ENCODE data around the gene AMY2A.
"Not testable (repeated sequence)": the region's sequence is repeated elsewhere in the genome, so short reads cannot be mapped to it uniquely, and the experiment has no call there.

Gene AMY2A

DNA sequence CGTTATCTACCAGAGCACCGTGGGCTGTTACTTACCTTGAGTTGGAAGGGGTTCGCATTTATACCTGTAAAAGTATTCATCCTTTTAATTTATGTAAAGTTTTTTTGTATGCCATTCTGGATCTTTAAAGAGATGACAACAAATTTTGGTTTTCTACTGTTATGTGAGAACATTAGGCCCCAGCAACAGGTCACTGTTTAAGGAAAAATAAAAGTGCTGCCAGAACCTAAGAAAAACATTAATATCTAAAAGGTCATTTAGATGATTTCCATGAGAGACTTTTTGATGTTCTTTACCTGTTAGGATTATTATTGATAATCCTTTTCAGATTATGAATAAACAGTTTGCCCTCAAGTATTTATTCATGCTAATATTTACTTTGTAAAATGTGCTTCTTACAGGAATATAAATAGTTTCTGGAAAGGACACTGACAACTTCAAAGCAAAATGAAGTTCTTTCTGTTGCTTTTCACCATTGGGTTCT lies at the start of gene AMY2A:
AMY2A (plus strand) TSS at position 434 of the 484 bp plus-strand sequence; CDS start at position 448, 14 bp downstream.
- DNase-seq: not testable (repeated sequence)

DNA sequence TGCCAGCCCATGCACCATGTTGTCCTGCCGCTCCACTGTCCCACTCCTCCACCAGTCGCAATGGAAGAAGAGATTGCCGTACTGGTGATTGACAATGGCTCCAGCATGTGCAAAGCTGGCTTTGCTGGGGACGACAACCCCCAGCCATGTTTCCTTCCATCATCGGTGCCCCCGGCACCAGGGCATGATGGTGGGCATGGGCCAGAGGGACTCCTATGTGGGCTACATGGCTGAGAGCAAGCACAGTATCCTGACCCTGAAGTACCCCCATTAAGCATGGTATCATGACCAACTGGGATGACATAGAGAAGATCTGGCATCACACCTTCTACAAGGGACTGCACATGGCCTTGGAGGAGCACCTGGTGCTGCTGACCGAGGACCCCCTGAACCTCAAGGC lies 47.7 kb upstream of the AMY2A start:
- no peak for DNase-seq

DNA sequence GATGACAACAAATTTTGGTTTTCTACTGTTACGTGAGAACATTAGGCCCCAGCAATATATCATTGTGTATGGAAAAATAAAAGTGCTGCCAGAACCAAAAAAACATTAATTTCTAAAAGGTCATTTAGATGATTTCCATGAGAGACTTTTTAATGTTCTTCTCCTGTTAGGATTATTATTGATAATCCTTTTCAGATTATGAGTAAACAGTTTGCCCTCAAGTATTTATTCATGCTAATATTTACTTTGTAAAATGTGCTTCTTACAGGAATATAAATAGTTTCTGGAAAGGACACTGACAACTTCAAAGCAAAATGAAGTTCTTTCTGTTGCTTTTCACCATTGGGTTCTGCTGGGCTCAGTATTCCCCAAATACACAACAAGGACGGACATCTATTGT lies 45.9 kb upstream of the AMY2A start, which contains the start of gene AMY2B:
AMY2B (plus strand) TSS at position 301 of the 400 bp plus-strand sequence; CDS start at position 315, 14 bp downstream.
- DNase-seq: not testable (repeated sequence)

DNA sequence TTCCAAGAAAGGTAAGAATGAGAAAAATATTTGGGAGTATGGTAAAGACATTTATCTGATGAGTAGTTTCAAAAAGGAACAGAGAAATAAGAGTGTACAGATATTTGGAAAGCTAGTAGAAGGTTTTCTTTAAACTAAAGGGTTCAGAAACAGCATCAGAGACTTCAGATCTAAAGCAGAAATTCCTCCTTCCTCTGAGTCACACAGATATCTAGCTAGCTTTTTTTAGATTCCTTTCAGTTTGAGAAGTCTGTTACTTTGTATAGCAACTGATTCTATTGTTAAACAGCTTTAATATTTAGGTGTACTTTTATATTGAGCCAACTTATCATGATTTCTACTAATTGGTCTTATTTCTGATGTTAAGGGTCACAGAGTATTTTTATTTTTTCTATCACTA lies 41.2 kb upstream of the AMY2A start:
- no peak for DNase-seq

DNA sequence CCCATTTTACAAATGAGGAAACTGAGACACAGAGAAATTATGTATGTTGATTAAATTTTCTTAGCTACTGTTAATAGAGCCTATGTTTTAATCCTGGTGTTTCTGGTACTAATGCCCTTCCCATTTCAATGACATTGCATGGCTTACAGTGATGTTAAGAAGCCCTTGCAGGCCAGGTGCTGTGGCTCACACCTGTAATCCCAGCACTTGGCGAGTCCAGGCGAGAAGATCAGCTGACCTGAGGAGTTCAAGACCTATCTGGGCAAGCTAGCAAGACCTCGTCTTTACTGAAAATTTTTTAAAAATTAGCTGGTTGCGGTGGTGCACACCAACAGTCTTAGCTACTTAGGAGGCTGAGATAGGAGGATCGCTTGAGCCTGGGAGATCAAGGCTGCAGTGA lies 40.4 kb upstream of the AMY2A start:
- DNase-seq: not testable (repeated sequence)

DNA sequence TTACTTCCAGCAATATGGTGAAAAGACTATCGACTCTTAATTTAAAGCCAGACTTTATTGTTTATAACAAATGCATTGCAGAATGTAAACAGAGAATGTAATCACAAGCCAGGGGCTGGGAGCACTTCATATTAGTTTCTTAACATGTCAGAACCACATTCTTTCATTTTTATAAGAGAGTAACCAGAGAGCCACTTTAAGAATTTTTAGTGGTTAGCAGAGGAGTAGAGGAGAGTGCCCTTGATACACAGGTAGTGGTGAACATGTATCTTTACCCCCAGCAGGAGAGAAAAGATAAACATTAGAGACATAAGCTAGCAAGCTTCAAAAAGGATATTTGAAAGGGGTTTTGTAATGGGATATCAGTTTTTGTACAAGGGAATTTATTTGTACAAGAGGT lies 34.8 kb upstream of the AMY2A start:
- no peak for DNase-seq

DNA sequence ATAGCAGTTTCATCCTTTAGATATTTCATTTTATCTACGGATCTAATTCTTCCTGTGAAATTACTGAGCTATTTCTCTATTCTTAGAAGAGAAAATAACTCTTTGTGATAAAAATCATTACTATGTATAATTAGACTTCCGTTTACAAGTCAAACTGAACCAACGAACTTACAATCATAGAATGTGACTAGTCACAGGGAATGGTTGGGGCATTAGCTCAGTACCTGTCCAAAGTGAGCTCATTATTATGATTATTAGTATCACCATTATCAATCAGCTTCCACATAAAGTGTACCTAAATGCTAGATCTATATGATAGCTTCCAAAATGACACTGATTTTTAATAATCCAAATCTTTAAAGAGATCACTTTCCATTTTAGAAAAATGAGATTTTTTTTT lies 33.3 kb upstream of the AMY2A start:
- DNase-seq: no peak

DNA sequence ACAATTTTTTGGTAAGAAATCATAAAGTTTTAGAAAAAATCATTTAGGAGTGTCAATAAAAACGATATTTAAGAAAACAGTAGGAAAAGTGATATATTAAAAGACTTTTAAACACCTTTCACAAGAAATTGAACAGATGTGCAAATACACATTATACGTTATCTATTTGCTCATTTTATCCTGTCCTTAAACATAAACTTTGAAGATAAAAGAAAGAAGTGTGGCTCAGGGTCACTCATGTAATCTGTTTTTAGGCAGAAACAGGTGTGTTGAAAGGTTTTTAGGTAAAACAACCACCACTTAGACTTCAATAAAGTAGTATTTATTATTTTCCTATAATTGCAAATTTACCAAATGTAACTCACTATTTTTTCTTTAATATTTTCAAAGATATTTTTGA lies 32.7 kb upstream of the AMY2A start:
- no peak for DNase-seq

DNA sequence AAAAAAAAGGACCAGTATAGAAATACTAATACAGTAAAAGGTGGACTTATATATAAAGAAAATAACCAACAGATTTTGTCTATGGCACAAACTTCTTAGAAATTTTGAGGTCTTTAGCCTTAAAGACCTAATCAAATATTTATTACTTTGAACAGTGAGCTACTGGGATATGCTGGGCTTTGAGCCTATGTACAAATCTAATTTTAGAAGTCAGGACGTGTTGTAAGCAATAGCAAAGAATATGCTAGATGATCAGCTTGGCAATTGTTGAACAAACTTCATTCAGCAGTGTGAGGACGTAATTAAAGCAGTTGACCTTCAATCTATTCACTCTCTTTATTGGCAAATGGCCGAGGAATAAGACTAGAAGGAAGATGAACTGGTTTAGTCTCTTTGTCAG lies 14.5 kb upstream of the AMY2A start:
- DNase-seq: not testable (repeated sequence)

DNA sequence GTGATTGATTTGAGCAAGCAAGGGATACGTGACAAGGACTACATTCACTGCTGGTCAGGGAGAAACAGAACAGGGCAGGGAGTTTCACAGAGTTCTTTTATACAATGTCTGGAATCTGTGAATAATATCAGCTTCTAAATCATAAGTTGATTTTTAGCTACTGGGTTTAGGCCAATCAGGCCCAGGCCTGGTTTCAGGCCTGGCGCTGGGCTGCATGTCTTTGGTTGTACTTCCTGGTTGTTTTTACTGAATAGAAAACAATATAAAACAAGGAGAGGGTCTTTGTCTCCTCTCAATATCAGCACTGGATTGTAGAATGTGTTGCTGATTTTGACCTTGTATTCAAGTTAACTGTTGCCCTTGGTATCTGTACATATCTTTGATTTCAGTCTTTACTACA lies 865 bp upstream of the AMY2A start:
- DNase-seq: no peak

DNA sequence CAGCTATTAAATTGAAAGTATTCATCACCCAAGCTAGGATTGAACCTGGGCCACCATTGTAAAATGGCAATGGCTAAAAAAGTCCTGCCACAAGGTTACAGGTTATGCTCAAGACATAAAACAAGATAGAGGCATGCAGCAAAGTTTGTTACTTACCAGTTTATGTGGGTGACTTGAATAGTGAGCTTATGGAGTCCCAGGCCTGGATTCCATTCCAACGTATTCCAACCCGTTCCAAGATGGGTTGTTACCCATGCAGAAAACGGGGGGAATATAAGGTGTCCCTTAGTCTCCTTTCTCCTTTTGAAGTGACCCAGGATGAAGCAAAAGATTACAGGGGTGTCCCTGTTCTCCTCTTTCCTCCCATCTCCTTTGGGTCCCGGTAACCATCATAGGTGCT lies 10.2 kb downstream of the AMY2A start:
- not testable (repeated sequence) for DNase-seq

DNA sequence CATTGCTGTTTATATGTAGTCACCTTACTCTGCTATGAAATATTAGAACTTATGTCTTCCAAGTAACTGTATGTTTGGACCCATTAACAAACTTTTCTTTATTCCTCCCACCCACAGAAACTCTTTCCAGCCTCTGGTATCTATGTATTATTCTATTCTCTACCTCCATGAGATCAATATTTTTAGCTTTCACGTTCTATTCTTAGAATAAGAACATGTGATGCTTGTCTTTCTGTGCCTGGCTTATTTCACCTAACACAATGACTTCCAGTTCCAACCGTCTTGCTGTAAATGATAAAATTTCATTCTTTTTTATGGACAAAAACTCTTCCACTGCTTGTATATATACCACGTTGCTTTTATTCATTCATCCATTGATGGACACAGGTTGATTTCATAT lies 24.0 kb downstream of the AMY2A start:
- not testable (repeated sequence) for DNase-seq

DNA sequence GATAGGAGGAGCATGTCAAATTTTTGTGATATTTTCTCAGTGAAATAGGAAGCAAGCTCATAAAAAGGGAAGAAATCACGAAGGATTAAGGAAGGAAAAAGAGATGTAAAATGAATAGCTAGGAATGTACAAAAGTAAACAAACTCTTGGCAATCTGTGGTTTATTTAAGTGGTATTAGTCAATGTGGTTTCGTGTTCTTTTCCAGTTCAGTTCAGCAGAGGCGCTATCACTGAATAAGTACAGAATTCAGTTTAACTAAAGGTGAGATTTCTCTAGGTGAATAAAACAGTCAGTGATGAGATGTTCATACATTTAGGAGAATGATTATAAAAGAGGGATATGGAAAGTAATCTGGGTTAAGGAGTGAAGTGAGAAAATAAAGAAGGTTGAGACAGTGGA lies 26.7 kb downstream of the AMY2A start:
- not testable (repeated sequence) for DNase-seq

DNA sequence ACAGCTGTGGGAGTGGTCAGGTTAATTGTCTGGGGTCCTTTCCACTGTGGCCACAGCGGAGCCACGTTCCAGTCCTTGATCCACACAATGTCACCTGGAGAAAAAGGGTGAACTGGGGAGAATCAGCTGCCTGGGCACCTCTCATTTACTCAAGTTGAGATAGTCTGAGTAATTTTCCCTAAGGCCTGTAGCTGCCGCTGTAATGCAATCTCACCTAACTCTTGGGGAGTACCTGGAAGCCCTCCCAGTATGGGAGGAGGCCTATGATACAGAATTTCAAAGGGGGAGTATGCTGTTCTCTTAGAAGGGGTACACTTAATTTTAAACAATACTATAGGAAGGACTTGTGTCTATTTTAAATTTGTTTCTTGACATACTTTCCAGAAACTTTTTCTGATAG lies 33.1 kb downstream of the AMY2A start:
- not testable (repeated sequence) for DNase-seq

DNA sequence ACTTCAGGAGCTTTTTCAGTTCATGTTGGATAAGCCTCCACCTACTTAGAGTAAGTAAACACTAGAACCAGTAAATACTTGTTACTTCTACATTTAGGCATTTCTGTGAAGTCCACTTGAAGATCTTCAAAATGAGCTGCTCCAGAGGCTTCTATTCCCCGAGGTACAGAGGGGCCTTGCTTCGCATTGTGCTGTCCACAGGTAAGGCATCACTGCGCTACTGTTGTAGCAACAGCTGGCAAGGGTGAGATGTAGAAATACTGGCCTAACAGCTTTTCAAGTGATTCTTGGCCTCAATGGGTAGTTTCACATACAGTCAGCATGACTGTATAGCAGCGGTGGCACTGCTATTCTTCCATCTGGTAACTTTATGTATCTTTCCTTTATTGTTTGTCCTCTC lies 33.7 kb downstream of the AMY2A start:
- not testable (repeated sequence) for DNase-seq

DNA sequence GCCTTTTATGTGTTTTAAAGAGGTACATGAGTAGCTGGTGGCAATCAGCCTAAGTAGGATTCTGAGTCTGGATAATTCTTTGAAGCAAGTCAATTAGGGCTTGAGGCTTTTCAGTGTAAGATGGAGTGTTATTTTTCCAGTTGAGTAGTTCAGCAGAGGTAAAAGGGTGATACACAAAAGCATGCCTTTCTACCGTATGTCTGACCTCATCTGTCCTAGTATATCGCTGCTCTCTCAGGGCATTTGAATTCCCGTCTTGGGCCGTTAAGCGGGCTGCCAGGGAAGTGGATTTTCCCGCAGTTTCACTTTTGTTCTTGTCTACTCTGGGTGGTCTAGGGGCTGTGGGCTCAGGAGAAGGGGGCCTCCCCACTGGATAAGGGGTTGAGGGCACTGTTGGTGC lies 36.9 kb downstream of the AMY2A start:
- DNase-seq: not testable (repeated sequence)

DNA sequence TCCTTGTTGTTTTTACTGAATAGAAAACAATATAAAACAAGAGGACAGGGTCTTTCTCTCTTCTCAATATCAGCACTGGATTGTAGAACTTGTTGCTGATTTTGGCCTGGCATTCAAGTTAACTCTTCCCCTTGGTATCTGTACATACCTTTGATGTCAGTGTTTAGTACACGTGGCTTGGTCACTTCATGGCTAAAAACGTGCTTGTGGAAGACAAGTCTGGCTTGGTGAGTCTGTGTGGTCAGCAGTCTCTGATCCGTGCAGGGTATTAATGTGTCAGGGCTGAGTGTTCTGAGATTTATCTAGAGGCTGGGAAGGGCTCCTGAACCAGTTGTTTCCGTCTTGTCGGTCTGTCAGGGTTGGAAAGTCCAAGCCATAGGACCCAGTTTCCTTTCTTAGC lies 38.2 kb downstream of the AMY2A start, which contains the start of gene AMY1A:
AMY1A (plus strand) TSS at position 301 of the 400 bp plus-strand sequence. CDS start 571 bp downstream, outside the sequence.
- DNase-seq: not testable (repeated sequence)
